Aorta (tissue), 5 donors: Measurements from ENCODE around the gene PRDM13. TPM values are rescaled to one million over a fixed set of nuclear protein-coding genes. Genes with fewer than 3 reads are reported as not detected.

ENCODE experiments used
- ATAC-seq: fragments of 200-7000 bp; cut with Tn5 transposase; one replicate; pipeline ENCODE4 v1.9.1; 2022; ENCODE audit warnings: moderate library complexity; ENCODE audit not compliant: low FRiP score
- DNase-seq, 2 donors: peaks; one replicate each; pipeline ENCODE4 v3.0.0-alpha.2; 2020
- H3K27ac ChIP-seq, 2 donors: one replicate each; pipeline ENCODE4 v1.5.1; 2013; ENCODE audit warnings: low read length in 2 of 2, mild to moderate bottlenecking in 2 of 2, moderate library complexity in 2 of 2, control low read depth in 1 of 2, inconsistent platforms in 1 of 2, low read depth in 1 of 2
- H3K27me3 ChIP-seq, 2 donors: one replicate each; pipeline ENCODE4 v1.6.1; 2013; ENCODE audit warnings: control low read depth in 1 of 2, low read length in 1 of 2, mild to moderate bottlenecking in 1 of 2, moderate library complexity in 1 of 2; ENCODE audit not compliant: insufficient read depth in 2 of 2, control insufficient read depth in 1 of 2
- H3K36me3 ChIP-seq, 2 donors: one replicate each; pipeline ENCODE4 v1.6.1; 2013; ENCODE audit warnings: control low read depth in 1 of 2, low read length in 1 of 2, mild to moderate bottlenecking in 1 of 2; ENCODE audit not compliant: insufficient read depth in 2 of 2, control insufficient read depth in 1 of 2
- H3K4me1 ChIP-seq, 2 donors: one replicate each; pipeline ENCODE4 v1.6.1; 2013; ENCODE audit warnings: low read length in 2 of 2, control low read depth in 1 of 2, mild to moderate bottlenecking in 1 of 2, moderate library complexity in 1 of 2; ENCODE audit not compliant: insufficient read depth in 2 of 2, control insufficient read depth in 1 of 2
- H3K4me3 ChIP-seq, 2 donors: one replicate each; pipeline ENCODE4 v1.5.1; 2013; ENCODE audit warnings: low read length in 2 of 2, control low read depth in 1 of 2, mild to moderate bottlenecking in 1 of 2
- H3K9me3 ChIP-seq: one replicate; pipeline ENCODE4 v1.6.1; 2013; ENCODE audit warnings: mild to moderate bottlenecking, low read length; ENCODE audit not compliant: control insufficient read depth
- WGBS, 2 donors: extraction: QIAGEN DNeasy Blood & Tissue Kit; methylation state at CpG; one replicate each; pipeline ENCODE4 v1.1.7; 2013; 5-methylcytosine and 5-hydroxymethylcytosine counted together
- intact Hi-C, 2 donors: fragments of 100-400 bp; cut with DNase I; formaldehyde crosslinking; loops; one replicate each; pipeline versions ENCODE4 v1.14.2 to v1.15.0; 2022
- polyA plus RNA-seq, 2 donors: library from polyadenylated mRNA; stranded (reverse); fragments of 200-250 nt; gene quantifications; one replicate each; pipeline ENCODE4 v1.2.3, GENCODE V29; 2013
- total RNA-seq, 2 donors: library from RNA; stranded (reverse); fragmentation: NEBNext Ultra II Directional; extraction: Animal tissue kit (Norgen Biotek cat#: 25700); gene quantifications; one replicate each; pipeline ENCODE4 v1.2.1, GENCODE V29; 2021
- donor health status: healthy with polysubstance abuse.
- donor health status: Bipolar disorder and iron deficiency.
- donor health status: DM: no; HTN: no; CAD: no.
- donor health status: DM: no; HTN: no; CAD: no.
- donor health status: DM: yes; HTN: yes; CAD: no.

PRDM13 gene
- total and polyA plus RNA-seq, 4 donors, result not detected

DNA sequence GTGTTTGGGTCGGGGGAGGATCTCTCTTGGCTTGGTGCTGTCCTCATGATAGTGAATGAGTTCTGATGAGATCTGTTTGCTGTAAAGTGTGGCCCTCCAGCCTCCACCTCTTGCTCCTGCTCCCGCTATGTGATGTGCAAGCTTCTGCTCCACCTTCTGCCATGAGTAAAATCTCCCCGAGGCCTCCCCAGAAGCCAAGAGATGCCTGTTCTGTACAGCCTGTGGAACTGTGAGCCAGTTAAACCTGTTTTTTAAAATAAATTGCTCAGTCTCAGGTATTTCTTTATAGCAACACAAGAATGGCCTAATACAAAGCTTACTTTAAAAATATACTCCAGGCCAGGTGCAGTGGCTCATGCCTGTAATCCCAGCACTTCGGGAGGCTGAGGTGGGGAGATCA is 26.9 kb upstream of the PRDM13 start:
- no peaks in the 10 kb centered on the region for H3K4me1 ChIP-seq
- ATAC-seq, result no peak
- WGBS, 2 donors, result 87 to 88% methylated on average over 4 of the region's 4 CpGs
- no peaks in the 10 kb centered on the region for H3K9me3 ChIP-seq
- peak in 1 of 2 donors; percentile 30 for DNase-seq
- intact Hi-C loops, result no loop called here
- H3K4me3 ChIP-seq, result no peak overlapping the region
- H3K36me3 ChIP-seq, result no peaks in the 10 kb centered on the region
- H3K27me3 ChIP-seq, result no peaks in the 10 kb centered on the region
- H3K27ac ChIP-seq, result no peak overlapping the region

DNA sequence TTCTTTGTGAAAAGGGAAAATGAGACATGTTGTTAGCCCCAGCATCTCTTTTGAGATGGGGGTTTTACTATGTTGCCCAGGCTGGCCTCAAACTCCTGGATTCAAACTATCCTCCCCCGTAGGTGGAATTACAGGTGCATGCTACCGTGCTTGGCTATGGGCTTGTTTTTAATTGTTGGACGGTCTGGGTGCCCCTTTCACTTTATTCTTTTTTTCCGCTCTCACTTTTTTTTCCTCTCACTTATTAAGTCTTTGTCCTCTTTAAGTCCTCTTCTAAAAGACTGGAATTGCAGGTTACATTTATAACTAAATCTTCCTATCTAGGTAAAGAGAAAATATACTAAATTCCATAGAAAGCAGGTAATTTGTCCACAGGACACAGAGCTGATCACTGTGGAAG is 18.8 kb upstream of the PRDM13 start:
- WGBS, 2 donors, result 72 to 84% methylated on average over 4 of the region's 4 CpGs
- no peak for DNase-seq
- Histone ChIP-seq H3K27me3 (no peaks in the 10 kb centered on the region), H3K4me1 (no peaks in the 10 kb centered on the region), H3K27ac (no peak overlapping the region), H3K9me3 (no peaks in the 10 kb centered on the region), H3K36me3 (no peaks in the 10 kb centered on the region), H3K4me3 (no peak overlapping the region)
- intact Hi-C loops, result no loop called here
- no peak for ATAC-seq

DNA sequence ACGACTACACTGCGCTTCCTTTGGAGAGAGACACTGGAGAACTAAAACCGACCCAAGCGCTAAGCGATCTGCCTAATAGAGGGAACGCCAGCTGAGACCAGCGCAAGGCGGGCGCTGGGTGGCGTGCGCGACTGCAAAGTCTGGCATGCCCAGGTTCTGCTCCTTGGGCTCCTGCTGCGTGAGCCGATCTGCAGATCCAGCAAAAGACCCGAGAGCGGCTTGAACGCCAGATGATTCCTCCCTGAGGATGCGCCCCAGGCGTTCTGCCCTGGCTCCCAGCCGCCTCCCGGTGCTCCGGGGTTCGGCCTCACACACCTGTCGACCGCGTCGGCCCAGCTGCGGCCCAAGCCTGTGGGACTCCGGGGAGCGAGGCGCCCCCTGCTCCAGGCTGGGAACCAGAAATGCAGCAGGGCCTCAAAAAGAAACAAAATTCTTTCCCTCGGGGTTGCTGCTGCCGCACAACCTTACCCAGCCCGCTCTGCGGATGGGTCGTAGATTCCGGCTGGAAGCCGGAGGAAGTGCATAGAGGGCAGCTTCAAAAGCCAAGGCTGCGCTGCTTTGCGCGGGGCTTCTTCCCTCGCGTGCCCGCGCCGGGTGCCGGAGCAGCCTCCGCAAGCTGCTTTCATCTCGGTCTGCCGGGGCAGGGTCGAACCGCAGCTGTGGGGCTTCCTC is 17.9 kb upstream of the PRDM13 start:
- ATAC-seq (peak; percentile 89), DNase-seq (peak; percentile 78 to 86)
- no peaks in the 10 kb centered on the region for H3K9me3 ChIP-seq
- H3K4me1 ChIP-seq, result no peaks in the 10 kb centered on the region
- no peaks in the 10 kb centered on the region for H3K27me3 ChIP-seq
- H3K36me3 ChIP-seq, result no peaks in the 10 kb centered on the region
- no peak overlapping the region for H3K27ac ChIP-seq
- 1% methylated on average over 51 to 52 of the region's 52 CpGs for WGBS, 2 donors
- peak overlapping the region; percentile 37 to 40 for H3K4me3 ChIP-seq
- intact Hi-C loops, result no loop called here

DNA sequence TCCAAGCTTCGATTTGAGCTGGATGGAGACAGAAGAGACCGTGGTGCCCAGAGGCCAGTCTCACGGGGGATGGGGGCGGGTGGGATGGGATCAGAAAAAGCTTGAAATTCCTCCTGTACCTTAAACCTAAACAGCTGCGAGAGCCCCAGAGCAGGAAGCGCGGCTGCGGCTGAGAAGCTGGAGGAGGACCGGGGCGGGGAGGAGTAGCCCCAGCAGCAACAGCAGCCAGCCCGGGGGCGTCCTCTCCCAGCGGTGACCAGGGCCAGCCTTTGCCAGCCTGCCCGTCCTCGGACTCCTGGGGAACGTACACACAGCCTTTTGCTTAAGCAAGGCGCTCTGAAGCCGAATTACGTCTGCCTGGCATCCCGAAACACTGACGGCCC is 17.4 kb upstream of the PRDM13 start:
- no peaks in the 10 kb centered on the region for H3K27me3 ChIP-seq
- H3K36me3 ChIP-seq, result no peaks in the 10 kb centered on the region
- H3K4me1 ChIP-seq, result no peaks in the 10 kb centered on the region
- H3K9me3 ChIP-seq, result peaks cover under 1% of the 10 kb centered on the region
- H3K4me3 ChIP-seq, result peak overlapping the region in 1 of 2 donors; percentile 40
- peak; percentile 47 for ATAC-seq
- no peak overlapping the region for H3K27ac ChIP-seq
- intact Hi-C loops, result no loop called here
- 4 to 5% methylated on average over 19 to 21 of the region's 21 CpGs for WGBS, 2 donors
- DNase-seq, result peak in 1 of 2 donors; percentile 73

DNA sequence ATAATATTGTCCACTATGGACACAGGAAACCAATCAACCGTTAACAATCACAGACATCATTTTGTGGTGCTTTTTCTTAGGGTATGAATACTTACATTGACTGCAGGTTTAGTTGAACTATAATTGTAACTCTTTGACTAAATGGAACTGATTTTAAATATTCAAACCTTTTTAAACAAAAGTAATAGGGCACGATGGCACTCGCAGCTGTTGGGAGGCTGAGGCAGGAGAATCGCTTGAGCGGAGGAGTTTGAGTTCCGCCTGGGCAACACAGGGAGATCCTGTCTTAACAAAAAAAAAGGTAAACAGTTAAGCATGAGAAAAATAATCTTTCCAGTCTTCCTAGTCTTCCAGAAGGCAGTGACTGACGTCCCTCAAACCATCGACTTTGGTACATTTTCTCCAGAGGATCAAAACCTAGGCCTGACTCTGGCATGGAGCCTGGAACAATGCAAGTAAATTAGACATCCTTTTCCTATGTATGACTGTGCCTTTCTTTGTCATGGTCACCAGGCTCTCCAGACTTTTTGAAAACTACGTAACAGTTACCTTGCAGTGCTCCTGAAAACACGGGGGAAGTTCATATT is 16.6 kb upstream of the PRDM13 start:
- ATAC-seq, result no peak
- Histone ChIP-seq H3K4me1 (no peaks in the 10 kb centered on the region), H3K9me3 (peaks cover 5% of the 10 kb centered on the region), H3K27ac (no peak overlapping the region), H3K27me3 (no peaks in the 10 kb centered on the region), H3K36me3 (no peaks in the 10 kb centered on the region), H3K4me3 (no peak overlapping the region)
- WGBS, 2 donors, result 50 to 68% methylated on average over 10 of the region's 10 CpGs
- intact Hi-C loops, result no loop called here
- DNase-seq, result no peak

DNA sequence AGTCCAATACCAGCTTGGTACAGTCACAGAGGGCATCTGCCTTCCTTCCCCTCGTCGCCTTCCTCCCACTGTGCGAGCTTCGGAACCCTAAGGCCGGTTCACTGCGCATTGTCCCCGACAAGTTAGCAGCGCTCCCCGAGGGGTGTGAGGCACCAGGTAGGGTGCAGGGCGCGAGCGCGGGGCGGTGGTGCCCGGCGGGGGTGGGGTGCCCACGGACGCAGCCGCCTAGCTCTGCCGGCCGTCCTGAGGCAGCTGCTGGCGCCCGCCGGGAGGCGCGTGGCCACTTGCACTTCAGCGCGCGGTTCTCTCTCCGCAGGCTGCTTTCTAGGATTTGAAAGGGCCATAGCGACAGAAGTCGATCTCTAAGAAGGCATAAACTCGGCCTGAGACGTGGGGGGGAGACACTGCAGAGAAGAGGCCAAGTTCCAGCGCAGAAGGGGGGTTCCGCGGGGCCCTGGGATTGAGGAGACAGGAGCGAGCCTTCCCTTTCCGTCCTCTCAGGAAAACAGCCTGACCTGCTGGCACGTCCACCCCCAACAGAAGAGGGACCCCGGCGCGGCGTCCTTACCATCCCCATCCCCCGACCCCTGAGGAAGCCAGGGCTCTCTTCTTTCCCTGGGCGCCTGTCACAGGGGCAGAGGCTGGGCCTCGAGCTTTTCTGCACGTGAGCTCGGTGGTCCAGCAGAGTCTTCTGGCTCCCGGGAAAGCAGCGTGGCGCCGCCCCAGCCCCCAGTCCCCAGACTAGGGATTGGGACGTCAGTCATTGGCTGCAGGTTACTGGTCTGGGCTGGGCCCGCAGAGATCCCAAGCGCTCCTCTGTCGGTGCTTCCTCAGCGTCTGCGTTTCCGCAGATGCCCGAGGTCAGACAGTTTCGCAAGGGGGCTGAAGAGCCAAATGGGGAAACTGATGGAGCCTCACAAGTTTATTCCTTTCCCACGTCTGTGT is 15.6 kb upstream of the PRDM13 start:
- no peaks in the 10 kb centered on the region for H3K27me3 ChIP-seq
- no peak overlapping the region for H3K27ac ChIP-seq
- H3K9me3 ChIP-seq, result peaks cover 5% of the 10 kb centered on the region
- H3K4me1 ChIP-seq, result no peaks in the 10 kb centered on the region
- no peaks in the 10 kb centered on the region for H3K36me3 ChIP-seq
- intact Hi-C loops, result no loop called here
- WGBS, 2 donors, result 8 to 10% methylated on average over 59 to 63 of the region's 63 CpGs
- ATAC-seq (no peak), DNase-seq (peak in 1 of 2 donors; percentile 68)
- no peak overlapping the region for H3K4me3 ChIP-seq

DNA sequence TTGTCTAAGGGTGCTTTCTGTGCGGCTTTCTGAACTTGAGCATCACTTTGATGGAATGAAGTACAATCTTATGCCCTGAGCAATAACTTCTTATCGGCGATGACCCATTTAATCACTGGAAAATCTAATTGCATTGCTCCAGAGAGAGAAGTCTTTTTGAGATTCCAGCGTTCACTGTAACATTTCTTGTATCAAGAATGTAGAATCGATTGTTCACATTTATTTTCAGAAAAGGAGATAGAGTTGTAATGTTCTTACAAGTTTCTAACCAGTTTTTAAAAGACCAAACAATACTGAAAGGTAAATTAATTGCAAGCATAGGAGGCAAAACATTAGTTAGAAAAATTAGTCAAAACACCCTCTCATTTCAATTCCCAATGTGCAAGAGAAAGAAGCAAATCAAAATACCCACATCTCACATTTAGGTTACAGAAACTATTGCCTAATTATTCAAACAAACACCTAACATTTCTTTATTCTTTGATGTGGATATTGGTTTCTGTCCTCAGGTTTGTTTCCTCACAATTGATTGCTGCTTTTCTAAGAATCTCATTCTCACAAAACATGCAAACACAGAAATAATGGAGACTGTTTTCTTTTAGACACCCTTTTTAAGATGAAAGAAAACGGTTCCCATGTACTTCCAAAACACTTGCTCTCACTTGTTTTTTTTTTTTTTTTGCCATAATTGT is 14.8 kb upstream of the PRDM13 start:
- no peaks in the 10 kb centered on the region for H3K27me3 ChIP-seq
- DNase-seq (no peak), ATAC-seq (no peak)
- H3K4me3 ChIP-seq, result peak overlapping the region in 1 of 2 donors; percentile 5
- H3K4me1 ChIP-seq, result no peaks in the 10 kb centered on the region
- WGBS, 2 donors, result 33 to 35% methylated on average over 6 of the region's 6 CpGs
- H3K27ac ChIP-seq, result no peak overlapping the region
- H3K36me3 ChIP-seq, result no peaks in the 10 kb centered on the region
- peaks cover 5% of the 10 kb centered on the region for H3K9me3 ChIP-seq
- intact Hi-C loops, result no loop called here

DNA sequence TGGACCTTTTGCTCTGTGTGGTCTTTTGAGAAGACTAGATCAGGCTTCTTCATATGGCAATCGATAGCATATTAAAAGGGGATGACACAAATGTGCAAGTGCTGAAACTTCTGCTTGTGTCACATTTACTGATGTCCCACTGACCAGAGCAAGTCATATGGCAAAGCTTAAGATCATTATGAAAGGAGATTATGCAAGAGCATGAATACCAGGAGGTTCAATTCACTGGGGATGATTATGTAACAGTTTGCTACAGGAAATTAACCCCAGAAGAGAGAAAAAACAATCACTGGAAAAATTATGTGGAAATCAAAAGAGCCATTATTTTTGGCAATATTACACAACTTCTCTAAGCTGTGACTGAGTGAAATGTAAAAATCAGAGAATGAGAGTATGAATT is 13.7 kb upstream of the PRDM13 start:
- DNase-seq, result no peak
- no peak for ATAC-seq
- intact Hi-C loops, result no loop called here

More for the DNA sequence above, 13.7 kb upstream of the PRDM13 start:
- Histone ChIP-seq H3K27ac (no peak overlapping the region), H3K4me3 (no peak overlapping the region), H3K4me1 (no peaks in the 10 kb centered on the region), H3K9me3 (peaks cover 5% of the 10 kb centered on the region), H3K27me3 (no peaks in the 10 kb centered on the region), H3K36me3 (no peaks in the 10 kb centered on the region)
- WGBS, 2 donors, result 37 to 46% methylated on average over 1 of the region's 1 CpG
